HL-60 (cell line): ENCODE measurements around the gene FAM53B.

Source experiments
- DNase-seq, 2 experiments: peaks; one replicate each; pipeline ENCODE4 v3.0.0-alpha.2; 2010 to 2020; ENCODE audit warnings: low read depth in 1 of 2, low spot score in 1 of 2
- H3K27ac ChIP-seq: fragments of 250-450 bp; sonication (Bioruptor Pico); replicated peaks from 2 replicates; pipeline ENCODE4 v1.5.1; 2020; ENCODE audit warnings: mild to moderate bottlenecking, moderate library complexity
- H3K27me3 ChIP-seq: fragments of 250-450 bp; sonication (Bioruptor Pico); 2 replicates; pipeline ENCODE4 v1.5.1; 2021; ENCODE audit warnings: mild to moderate bottlenecking, moderate library complexity; ENCODE audit not compliant: insufficient read depth, poor library complexity, severe bottlenecking
- H3K4me3 ChIP-seq: replicated peaks from 2 replicates; pipeline ENCODE4 v1.5.1; 2011; ENCODE audit warnings: mild to moderate bottlenecking, control low read depth, low read length; ENCODE audit not compliant: insufficient read depth
- CTCF ChIP-seq: IDR thresholded peaks from one replicate; pipeline ENCODE4 v1.5.1; 2011; ENCODE audit warnings: low read length, control low read depth, inconsistent platforms; ENCODE audit not compliant: insufficient read depth
- GABPA ChIP-seq: IDR thresholded peaks from 2 replicates; pipeline ENCODE4 v1.6.1; 2012; ENCODE audit warnings: low read depth
- POLR2AphosphoS5 ChIP-seq: IDR thresholded peaks from 2 replicates; pipeline ENCODE4 v1.6.1; 2012; ENCODE audit warnings: low read depth
- REST ChIP-seq: IDR thresholded peaks from 2 replicates; pipeline ENCODE4 v1.6.1; 2012; ENCODE audit warnings: low read depth; ENCODE audit not compliant: insufficient replicate concordance
- SPI1 ChIP-seq: IDR thresholded peaks from 2 replicates; pipeline ENCODE4 v1.6.1; 2012; ENCODE audit warnings: low read depth, mild to moderate bottlenecking, borderline replicate concordance

The FAM53B gene

GRCh38 chr10:124622158-124622557, 122.0 kb downstream of the FAM53B start:
- Histone ChIP-seq H3K27ac (no peak overlapping the region), H3K27me3 (no peaks in the 10 kb centered on the region), H3K4me3 (no peak overlapping the region)
- TF ChIP-seq GABPA = no peak
- TF ChIP-seq CTCF = no peak
- DNase-seq = no peak

- no peak for DNase-seq
- H3K4me3 ChIP-seq = no peak overlapping the region
- TF ChIP-seq GABPA (no peak), POLR2AphosphoS5 (no peak), REST (no peak), SPI1 (no peak), CTCF (no peak)
- H3K27ac ChIP-seq = no peak overlapping the region
- H3K27me3 ChIP-seq = no peaks in the 10 kb centered on the region
These were observed 122.5 kb downstream of the FAM53B start for GRCh38 chr10:124621637-124622036.

GRCh38 chr10:124619802-124620490, 124.2 kb downstream of the FAM53B start:
- peak overlapping the region; percentile 35 for H3K27ac ChIP-seq
- TF ChIP-seq SPI1 (peak; percentile 72; the same call in 1 of the 2 replicates), GABPA (no peak)
- no peak overlapping the region for H3K4me3 ChIP-seq
- DNase-seq = peak in 1 of 2 experiments; percentile 26
- no peaks in the 10 kb centered on the region for H3K27me3 ChIP-seq

GRCh38 chr10:124619195-124619594, 125.0 kb downstream of the FAM53B start:
- TF ChIP-seq SPI1 (no peak), CTCF (no peak), REST (no peak), GABPA (no peak), POLR2AphosphoS5 (no peak)
- Histone ChIP-seq H3K27me3 (no peaks in the 10 kb centered on the region), H3K27ac (peak overlapping the region; percentile 35), H3K4me3 (no peak overlapping the region)
- DNase-seq = peak in 1 of 2 experiments; percentile 19
